GM12875 (cell line): ENCODE measurements around the gene PCSK6.

Experiments used
- H3K4me3 ChIP-seq: one replicate; pipeline ENCODE4 v1.5.1; 2011; ENCODE audit warnings: low read depth, low read length, control low read depth
- TF ChIP-seq, protein P1 (sequence below): IDR thresholded peaks from 2 replicates; pipeline ENCODE4 v1.5.1; 2011; ENCODE audit warnings: low read depth, mild to moderate bottlenecking, control low read depth, inconsistent platforms, low read length, moderate library complexity, borderline replicate concordance; ENCODE audit not compliant: insufficient read depth

The PCSK6 gene

DNA sequence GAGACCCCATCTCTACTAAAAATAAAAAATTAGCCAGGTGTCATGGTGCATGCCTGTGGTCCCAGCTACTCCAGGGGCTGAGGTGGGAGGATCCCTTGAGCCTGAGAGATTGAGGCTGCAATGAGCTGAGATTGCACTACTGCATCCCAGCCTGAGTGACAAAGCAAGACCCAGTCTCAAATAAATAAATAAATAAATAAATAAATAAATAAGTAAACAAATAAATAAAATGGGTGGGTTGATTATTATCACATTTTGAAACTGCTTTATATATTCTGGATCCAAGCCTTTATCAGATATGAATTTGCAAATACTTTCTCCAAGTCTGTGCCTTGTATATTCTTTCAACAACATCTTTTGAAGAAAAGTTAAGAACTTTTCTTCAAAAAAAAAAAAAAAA, 22.2 kb upstream of the PCSK6 start:
- H3K4me3 ChIP-seq: no peak overlapping the region
- TF ChIP-seq, protein P1, sequence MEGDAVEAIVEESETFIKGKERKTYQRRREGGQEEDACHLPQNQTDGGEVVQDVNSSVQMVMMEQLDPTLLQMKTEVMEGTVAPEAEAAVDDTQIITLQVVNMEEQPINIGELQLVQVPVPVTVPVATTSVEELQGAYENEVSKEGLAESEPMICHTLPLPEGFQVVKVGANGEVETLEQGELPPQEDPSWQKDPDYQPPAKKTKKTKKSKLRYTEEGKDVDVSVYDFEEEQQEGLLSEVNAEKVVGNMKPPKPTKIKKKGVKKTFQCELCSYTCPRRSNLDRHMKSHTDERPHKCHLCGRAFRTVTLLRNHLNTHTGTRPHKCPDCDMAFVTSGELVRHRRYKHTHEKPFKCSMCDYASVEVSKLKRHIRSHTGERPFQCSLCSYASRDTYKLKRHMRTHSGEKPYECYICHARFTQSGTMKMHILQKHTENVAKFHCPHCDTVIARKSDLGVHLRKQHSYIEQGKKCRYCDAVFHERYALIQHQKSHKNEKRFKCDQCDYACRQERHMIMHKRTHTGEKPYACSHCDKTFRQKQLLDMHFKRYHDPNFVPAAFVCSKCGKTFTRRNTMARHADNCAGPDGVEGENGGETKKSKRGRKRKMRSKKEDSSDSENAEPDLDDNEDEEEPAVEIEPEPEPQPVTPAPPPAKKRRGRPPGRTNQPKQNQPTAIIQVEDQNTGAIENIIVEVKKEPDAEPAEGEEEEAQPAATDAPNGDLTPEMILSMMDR: no peak

DNA sequence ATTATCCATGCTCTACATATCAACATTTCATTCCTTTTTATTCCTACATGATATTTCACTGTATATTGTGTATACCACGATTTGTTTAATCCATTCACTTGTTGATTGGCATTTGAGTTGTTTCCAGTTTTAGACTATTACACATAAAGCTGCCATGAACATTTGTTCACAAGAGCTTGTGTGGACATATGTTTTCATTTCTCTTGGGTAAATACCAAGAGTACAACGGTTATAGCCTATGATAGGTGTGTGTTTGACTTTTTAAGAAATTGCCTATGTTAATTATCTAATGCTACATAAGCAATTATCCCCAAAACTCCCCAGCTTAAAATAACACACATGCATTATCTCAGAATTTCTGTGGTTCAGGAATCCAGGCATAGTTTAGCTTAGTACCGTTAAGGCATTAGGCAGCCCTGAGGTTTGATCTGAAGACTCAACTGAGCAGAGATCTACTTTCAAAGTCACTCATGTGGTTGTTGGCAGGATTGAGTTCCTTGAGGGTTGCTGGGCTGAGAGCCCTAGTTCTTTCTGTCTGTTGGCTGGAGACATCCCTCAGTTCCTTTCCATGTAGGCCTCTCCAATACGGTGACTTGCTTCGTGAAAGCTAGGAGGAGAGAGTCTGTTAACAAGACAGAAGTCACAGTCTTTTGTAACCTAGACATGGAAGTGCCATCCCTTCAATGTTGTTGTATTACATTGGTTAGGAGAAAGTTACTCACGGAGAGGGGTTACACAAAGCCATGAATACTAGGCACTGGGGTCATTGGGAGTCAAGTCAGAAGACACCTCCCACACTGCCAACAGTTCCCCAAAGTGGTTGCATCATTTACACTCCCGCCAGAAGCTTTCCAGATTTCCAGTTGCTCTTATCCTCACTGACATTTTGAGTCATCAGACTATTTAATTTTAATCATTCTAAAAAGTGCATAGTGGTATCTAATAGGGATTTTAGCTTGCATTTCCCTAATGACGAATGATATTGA, 21.0 kb upstream of the PCSK6 start:
- TF ChIP-seq, protein P1: no peak
- no peak overlapping the region for H3K4me3 ChIP-seq

DNA sequence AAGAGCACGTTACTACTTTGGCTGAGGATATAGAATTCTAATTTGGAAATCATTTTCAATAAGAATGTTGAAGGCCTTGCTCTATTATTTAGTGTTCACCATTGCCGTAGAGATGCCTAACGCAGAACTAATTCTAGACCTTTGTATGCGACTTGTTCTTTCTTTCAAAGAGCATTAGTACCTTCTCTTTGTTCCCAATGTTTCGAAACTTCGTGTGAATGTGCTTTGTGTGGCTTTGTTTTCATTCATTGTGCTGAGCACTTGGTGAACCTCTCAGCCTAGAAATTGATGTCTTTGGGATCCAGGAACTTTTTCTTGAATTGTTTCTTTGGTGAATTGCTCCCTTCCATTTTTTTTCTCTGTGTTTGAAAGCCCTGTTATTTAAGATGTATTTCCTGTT, 19.8 kb upstream of the PCSK6 start:
- no peak overlapping the region for H3K4me3 ChIP-seq
- TF ChIP-seq, protein P1: no peak

GRCh38 chr15:101506491-101506890, 17.0 kb upstream of the PCSK6 start:
- TF ChIP-seq, protein P1: no peak
- H3K4me3 ChIP-seq: no peak overlapping the region

DNA sequence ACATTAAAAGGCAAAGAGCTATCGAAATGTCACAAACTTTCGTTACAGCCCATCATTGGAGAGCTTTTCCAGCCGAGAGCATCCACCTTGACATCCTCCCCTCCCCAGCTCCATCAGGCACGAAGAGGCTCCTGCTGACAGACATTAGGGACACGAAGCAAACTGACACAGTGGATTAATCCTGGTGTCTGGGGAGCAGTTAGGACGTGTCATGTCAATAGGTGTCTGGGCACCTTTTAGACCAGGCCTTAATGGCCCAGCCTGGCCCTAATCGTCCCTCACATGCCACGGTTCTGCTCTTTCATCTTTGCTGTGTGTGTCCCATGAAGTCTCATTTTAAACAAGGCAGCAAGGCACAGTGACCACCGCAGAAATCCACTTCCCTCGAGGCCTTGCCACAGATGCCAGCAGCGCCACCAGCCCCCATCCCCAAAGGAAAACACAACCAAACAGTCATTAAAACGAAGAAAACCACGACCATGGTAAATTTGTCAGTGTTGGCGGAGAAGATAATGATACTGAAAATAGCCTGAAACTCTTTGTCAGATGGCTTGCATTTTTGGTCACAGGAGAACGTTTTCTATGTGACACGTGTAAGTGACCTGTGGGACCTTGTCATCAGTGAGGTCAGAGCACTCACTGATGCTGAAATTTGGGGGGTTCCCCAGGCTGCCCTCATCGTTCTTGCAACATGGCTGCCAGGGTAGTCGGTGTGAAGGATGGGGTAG, 16.3 kb upstream of the PCSK6 start:
- H3K4me3 ChIP-seq: no peak overlapping the region
- TF ChIP-seq, protein P1: no peak

GRCh38 chr15:101504866-101505609, 15.5 kb upstream of the PCSK6 start:
- TF ChIP-seq, protein P1: no peak
- H3K4me3 ChIP-seq: no peak overlapping the region
